Peyer's patch (tissue), 4 donors: Measurements from ENCODE around the gene TSPAN18. TPM values are rescaled to one million over a fixed set of nuclear protein-coding genes. Genes with fewer than 3 reads are reported as not detected.

ENCODE experiments used
- DNase-seq, 3 donors: peaks; one replicate each; pipeline ENCODE4 v3.0.0-alpha.2; 2017 to 2019
- H3K27ac ChIP-seq, 4 donors: fragments of 200-600 bp; sonication (generic); one replicate each; pipeline ENCODE4 v1.5.1; 2016 to 2019
- H3K27me3 ChIP-seq, 2 donors: fragments of 200-600 bp; sonication (generic); one replicate each; pipeline ENCODE4 v1.5.1; 2019
- H3K36me3 ChIP-seq, 3 donors: fragments of 200-600 bp; sonication (generic); one replicate each; pipeline ENCODE4 v1.5.1; 2016 to 2019
- H3K4me1 ChIP-seq, 4 donors: fragments of 200-600 bp; sonication (generic); one replicate each; pipeline ENCODE4 v1.5.1; 2016 to 2019
- H3K4me3 ChIP-seq, 4 donors: fragments of 200-600 bp; sonication (generic); 1 replicate in 3 of 4; 2 replicates in 1 of 4; pipeline ENCODE4 v1.5.1; 2016 to 2019; ENCODE audit warnings: mild to moderate bottlenecking in 1 of 4
- H3K9me3 ChIP-seq, 4 donors: fragments of 200-600 bp; sonication (generic); one replicate each; pipeline ENCODE4 v1.5.1; 2016 to 2019; ENCODE audit warnings: mild to moderate bottlenecking in 1 of 4
- CTCF ChIP-seq, 6 experiments: fragments of 450-650 bp in 4 of 6; fragments of 200-600 bp in 2 of 6; sonication (generic) in 1 of 6; IDR thresholded peaks; one replicate each; pipeline ENCODE4 v1.5.1; 2017 to 2019; ENCODE audit warnings: antibody characterized with exemption in 6 of 6, mild to moderate bottlenecking in 3 of 6, moderate library complexity in 1 of 6
- POLR2A ChIP-seq, 2 donors: fragments of 450-650 bp; IDR thresholded peaks; one replicate each; pipeline ENCODE4 v1.5.1; 2017; ENCODE audit warnings: antibody characterized with exemption in 2 of 2, mild to moderate bottlenecking in 2 of 2, moderate library complexity in 2 of 2
- total RNA-seq, 4 donors: library from RNA; depleted of rRNA; stranded (reverse); fragments of >200 nt; gene quantifications; one replicate each; pipeline ENCODE4 v1.1.0, GENCODE V29; 2016

The TSPAN18 gene
- total RNA-seq, 4 donors from 2014 or later, result 1.1 to 19.8 (median 3.1) TPM

- Histone ChIP-seq H3K27ac (peak overlapping the region in 1 of 4 donors; percentile 25), H3K4me3 (no peak overlapping the region), H3K4me1 (peaks cover 1 to 8% (median 3%) of the 10 kb centered on the region in 4 donors), H3K9me3 (no peaks in the 10 kb centered on the region), H3K36me3 (no peaks in the 10 kb centered on the region), H3K27me3 (no peaks in the 10 kb centered on the region)
- DNase-seq, result no peak
- TF ChIP-seq POLR2A (IDR thresholded peaks at IDR 0.05) (no peak), CTCF (IDR thresholded peaks at IDR 0.05) (no peak)
Measured at GRCh38 chr11:44732564-44732963, 5.8 kb downstream of the TSPAN18 start.

GRCh38 chr11:44733877-44734276 lies 7.1 kb downstream of the TSPAN18 start:
- DNase-seq, result no peak
- Histone ChIP-seq H3K4me3 (no peak overlapping the region), H3K36me3 (no peaks in the 10 kb centered on the region), H3K9me3 (no peaks in the 10 kb centered on the region), H3K27ac (peak overlapping the region in 1 of 4 donors; percentile 35), H3K27me3 (no peaks in the 10 kb centered on the region), H3K4me1 (no peaks in the 10 kb centered on the region)
- no peak for TF ChIP-seq POLR2A (IDR thresholded peaks at IDR 0.05)
- no peak for TF ChIP-seq CTCF (IDR thresholded peaks at IDR 0.05)

- Histone ChIP-seq H3K4me3 (no peak overlapping the region), H3K9me3 (no peaks in the 10 kb centered on the region), H3K36me3 (no peaks in the 10 kb centered on the region), H3K27ac (peak overlapping the region in 1 of 4 donors; percentile 35), H3K4me1 (no peaks in the 10 kb centered on the region), H3K27me3 (no peaks in the 10 kb centered on the region)
- DNase-seq, result no peak
- TF ChIP-seq POLR2A (IDR thresholded peaks at IDR 0.05) (no peak), CTCF (IDR thresholded peaks at IDR 0.05) (no peak)
Measured at GRCh38 chr11:44734843-44735381, 8.2 kb downstream of the TSPAN18 start.

GRCh38 chr11:44736791-44737190 lies 10.0 kb downstream of the TSPAN18 start:
- peaks cover 0 to 4% (median 0%) of the 10 kb centered on the region in 4 donors for H3K4me1 ChIP-seq
- no peak overlapping the region for H3K4me3 ChIP-seq
- no peaks in the 10 kb centered on the region for H3K27me3 ChIP-seq
- no peak for TF ChIP-seq POLR2A (IDR thresholded peaks at IDR 0.05)
- no peak for TF ChIP-seq CTCF (IDR thresholded peaks at IDR 0.05)
- H3K9me3 ChIP-seq, result no peaks in the 10 kb centered on the region
- DNase-seq, result no peak
- H3K36me3 ChIP-seq, result no peaks in the 10 kb centered on the region
- H3K27ac ChIP-seq, result no peak overlapping the region

- Histone ChIP-seq H3K9me3 (no peaks in the 10 kb centered on the region), H3K4me1 (peaks cover 0 to 5% (median 0%) of the 10 kb centered on the region in 4 donors), H3K36me3 (no peaks in the 10 kb centered on the region), H3K27ac (no peak overlapping the region), H3K4me3 (no peak overlapping the region), H3K27me3 (no peaks in the 10 kb centered on the region)
- DNase-seq, result no peak
- TF ChIP-seq POLR2A (IDR thresholded peaks at IDR 0.05) (no peak), CTCF (IDR thresholded peaks at IDR 0.05) (no peak)
Measured at GRCh38 chr11:44737245-44738085, 10.7 kb downstream of the TSPAN18 start.
